Measurements from ENCODE around the gene TRIM37.

- TF ChIP-seq CTCF (IDR thresholded peaks at IDR 0.05; ENCODE audit: insufficient read depth, low read length, poor library complexity, severe bottlenecking) (no peak), EZH2phosphoT487 (conservative IDR thresholded peaks at IDR 0.05; ENCODE audit: low read length) (no peak)
Observed at GRCh38 chr17:59030811-59031210, 75.9 kb downstream of the TRIM37 start.

Measured in SU-DHL-6 (cell line).